SK-N-SH (cell line): Measurements from ENCODE around the gene TACC2.

Experiments used
- FOXJ3 ChIP-seq: sonication (generic); formaldehyde crosslinking; IDR thresholded peaks from 2 replicates; pipeline ENCODE4 v1.5.1; 2020; ENCODE audit warnings: mild to moderate bottlenecking, missing genetic modification reagents
- POLR2AphosphoS5 ChIP-seq: IDR thresholded peaks from 2 replicates; pipeline ENCODE4 v1.6.1; 2012; ENCODE audit warnings: low read depth, low read length
- RAD21 ChIP-seq: IDR thresholded peaks from 2 replicates; pipeline ENCODE4 v1.6.1; 2012; ENCODE audit warnings: mild to moderate bottlenecking, low read length
- TAF1 ChIP-seq: IDR thresholded peaks from 2 replicates; pipeline ENCODE4 v1.6.1; 2012; ENCODE audit warnings: low read depth, mild to moderate bottlenecking, low read length, moderate library complexity, borderline replicate concordance
- TF ChIP-seq, protein P1 (sequence below): fragments of 200-600 bp; sonication (generic); IDR thresholded peaks from 2 replicates; pipeline ENCODE4 v1.6.1; 2017; ENCODE audit warnings: antibody characterized with exemption, mild to moderate bottlenecking, moderate library complexity

DNA sequence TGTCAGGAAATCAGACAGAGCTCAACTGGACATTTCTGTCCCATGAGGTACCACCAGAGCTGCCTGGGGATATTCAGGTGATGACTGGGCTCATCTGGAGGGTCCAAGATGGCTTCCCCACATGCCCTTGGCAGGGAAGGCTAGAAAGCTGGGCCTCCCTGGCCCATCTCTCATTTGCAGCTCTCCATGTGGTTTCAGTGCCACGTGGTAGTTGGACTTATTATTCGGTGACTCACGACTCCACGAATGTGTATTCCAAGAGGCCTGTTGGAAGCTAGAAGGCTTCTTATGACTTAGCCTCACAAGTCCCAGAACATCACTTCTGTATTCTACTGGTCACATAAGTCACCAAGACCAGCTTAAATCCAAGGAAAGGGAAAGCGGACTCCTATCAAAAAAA, 36.7 kb upstream of the TACC2 start:
- TF ChIP-seq, protein P1, sequence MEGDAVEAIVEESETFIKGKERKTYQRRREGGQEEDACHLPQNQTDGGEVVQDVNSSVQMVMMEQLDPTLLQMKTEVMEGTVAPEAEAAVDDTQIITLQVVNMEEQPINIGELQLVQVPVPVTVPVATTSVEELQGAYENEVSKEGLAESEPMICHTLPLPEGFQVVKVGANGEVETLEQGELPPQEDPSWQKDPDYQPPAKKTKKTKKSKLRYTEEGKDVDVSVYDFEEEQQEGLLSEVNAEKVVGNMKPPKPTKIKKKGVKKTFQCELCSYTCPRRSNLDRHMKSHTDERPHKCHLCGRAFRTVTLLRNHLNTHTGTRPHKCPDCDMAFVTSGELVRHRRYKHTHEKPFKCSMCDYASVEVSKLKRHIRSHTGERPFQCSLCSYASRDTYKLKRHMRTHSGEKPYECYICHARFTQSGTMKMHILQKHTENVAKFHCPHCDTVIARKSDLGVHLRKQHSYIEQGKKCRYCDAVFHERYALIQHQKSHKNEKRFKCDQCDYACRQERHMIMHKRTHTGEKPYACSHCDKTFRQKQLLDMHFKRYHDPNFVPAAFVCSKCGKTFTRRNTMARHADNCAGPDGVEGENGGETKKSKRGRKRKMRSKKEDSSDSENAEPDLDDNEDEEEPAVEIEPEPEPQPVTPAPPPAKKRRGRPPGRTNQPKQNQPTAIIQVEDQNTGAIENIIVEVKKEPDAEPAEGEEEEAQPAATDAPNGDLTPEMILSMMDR, result no peak
- TF ChIP-seq FOXJ3 (CRISPR knock-in tag) (no peak), RAD21 (no peak), POLR2AphosphoS5 (no peak), TAF1 (no peak)
